Muscle layer of duodenum (tissue), 2 donors: Measurements from ENCODE around the gene EFCAB9.
"Not testable (repeated sequence)": the region's sequence is repeated elsewhere in the genome, so short reads cannot be mapped to it uniquely, and the experiment has no call there.

ENCODE experiments used
- H3K27ac ChIP-seq: one replicate; pipeline ENCODE4 v1.7.0; 2013; ENCODE audit warnings: mild to moderate bottlenecking, low read length
- H3K27me3 ChIP-seq: one replicate; pipeline ENCODE4 v1.7.0; 2013; ENCODE audit warnings: low read depth, mild to moderate bottlenecking, control low read depth, low read length
- H3K36me3 ChIP-seq, 2 donors: one replicate each; pipeline ENCODE4 v1.7.0; 2013; ENCODE audit warnings: low read length in 2 of 2, control low read depth in 1 of 2, mild to moderate bottlenecking in 1 of 2; ENCODE audit not compliant: insufficient read depth in 2 of 2, control insufficient read depth in 1 of 2
- H3K4me1 ChIP-seq, 2 donors: one replicate each; pipeline ENCODE4 v1.7.0; 2013; ENCODE audit warnings: low read length in 2 of 2, mild to moderate bottlenecking in 2 of 2, control low read depth in 1 of 2, moderate library complexity in 1 of 2; ENCODE audit not compliant: insufficient read depth in 2 of 2, control insufficient read depth in 1 of 2
- H3K4me3 ChIP-seq, 2 donors: one replicate each; pipeline ENCODE4 v1.7.0; 2013; ENCODE audit warnings: low read length in 2 of 2, low read depth in 1 of 2, mild to moderate bottlenecking in 1 of 2
- H3K9me3 ChIP-seq, 2 donors: one replicate each; pipeline ENCODE4 v1.7.0; 2013; ENCODE audit warnings: low read length in 2 of 2, control low read depth in 1 of 2, mild to moderate bottlenecking in 1 of 2; ENCODE audit not compliant: control insufficient read depth in 1 of 2
- donor health status: healthy.

Gene EFCAB9

GRCh38 chr5:172189693-172190296 lies 4.2 kb upstream of the EFCAB9 start:
- no peaks in the 10 kb centered on the region for H3K9me3 ChIP-seq

DNA sequence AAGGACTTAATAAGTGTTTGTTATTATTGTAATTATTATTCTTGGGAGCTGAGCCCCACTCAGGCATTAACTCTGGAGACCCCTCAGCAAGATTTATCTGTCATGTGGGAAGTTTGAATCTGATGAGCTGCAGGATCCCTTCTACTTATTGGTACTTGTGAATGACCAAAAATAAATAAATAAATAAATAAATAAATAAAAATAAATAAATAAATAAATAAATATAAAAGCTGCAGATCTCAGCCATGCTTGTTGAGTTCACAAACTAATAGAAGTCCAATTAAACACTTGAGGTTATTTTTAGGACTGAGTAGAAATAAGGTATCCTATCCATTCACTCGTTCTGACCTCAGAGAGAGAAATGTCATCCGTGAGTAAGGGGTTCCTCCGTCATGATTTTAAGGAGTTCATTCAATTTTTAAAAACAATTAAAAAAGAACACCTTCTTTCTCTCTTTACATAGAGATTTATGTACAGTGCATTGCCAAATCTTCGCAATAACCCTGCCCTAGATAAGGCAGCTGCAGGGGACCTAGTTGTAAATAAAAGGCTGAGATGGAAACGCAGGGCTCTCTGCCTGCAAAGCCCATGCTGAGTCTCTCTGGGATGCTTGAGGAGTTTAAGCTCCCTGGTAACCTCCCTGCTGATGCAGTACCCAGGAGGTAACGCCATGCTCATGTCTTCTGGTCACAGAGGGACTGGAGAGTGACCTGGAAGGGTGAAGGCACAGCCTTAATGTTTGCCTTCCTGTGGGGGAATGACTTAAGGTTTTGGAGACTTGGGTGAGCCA lies 1.2 kb downstream of the EFCAB9 start:
- no peaks in the 10 kb centered on the region for H3K9me3 ChIP-seq
- H3K27me3 ChIP-seq, result no peaks in the 10 kb centered on the region
- H3K4me3 ChIP-seq, result no peak overlapping the region
- no peaks in the 10 kb centered on the region for H3K4me1 ChIP-seq
- no peaks in the 10 kb centered on the region for H3K36me3 ChIP-seq
- no peak overlapping the region for H3K27ac ChIP-seq

More at GRCh38 chr5:172189693-172190296, 4.2 kb upstream of the EFCAB9 start:
- H3K27ac ChIP-seq, result no peak overlapping the region
- H3K27me3 ChIP-seq, result no peaks in the 10 kb centered on the region
- peaks cover 5 to 14% of the 10 kb centered on the region in 2 donors for H3K4me1 ChIP-seq
- H3K36me3 ChIP-seq, result no peaks in the 10 kb centered on the region
- no peak overlapping the region for H3K4me3 ChIP-seq

DNA sequence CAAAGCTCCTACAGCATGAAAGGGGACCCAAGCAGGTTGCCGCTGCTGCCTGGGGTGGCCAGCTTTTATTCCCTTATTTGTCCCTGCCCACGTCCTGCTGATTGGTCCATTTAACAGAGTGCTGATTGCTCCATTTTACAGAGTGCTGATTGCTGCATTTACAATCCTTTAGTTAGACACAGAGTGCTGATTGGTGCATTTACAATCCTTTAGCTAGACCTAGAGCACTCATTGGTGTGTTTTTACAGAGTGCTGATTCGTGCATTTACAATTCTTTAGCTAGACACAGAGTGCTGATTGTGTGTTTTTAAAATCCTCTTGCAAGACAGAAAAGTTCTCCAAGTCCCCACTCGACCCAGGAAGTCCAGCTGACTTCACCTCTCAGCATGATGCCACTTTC lies 3.8 kb downstream of the EFCAB9 start:
- H3K4me1 ChIP-seq, H3K4me3 ChIP-seq, H3K36me3 ChIP-seq, H3K9me3 ChIP-seq, H3K27me3 ChIP-seq, H3K27ac ChIP-seq: not testable (repeated sequence)

GRCh38 chr5:172199446-172199845 lies 5.5 kb downstream of the EFCAB9 start:
- no peaks in the 10 kb centered on the region for H3K9me3 ChIP-seq
- no peaks in the 10 kb centered on the region for H3K27me3 ChIP-seq
- H3K4me1 ChIP-seq, result no peaks in the 10 kb centered on the region
- H3K36me3 ChIP-seq, result no peaks in the 10 kb centered on the region
- H3K4me3 ChIP-seq, result no peak overlapping the region
- no peak overlapping the region for H3K27ac ChIP-seq

DNA sequence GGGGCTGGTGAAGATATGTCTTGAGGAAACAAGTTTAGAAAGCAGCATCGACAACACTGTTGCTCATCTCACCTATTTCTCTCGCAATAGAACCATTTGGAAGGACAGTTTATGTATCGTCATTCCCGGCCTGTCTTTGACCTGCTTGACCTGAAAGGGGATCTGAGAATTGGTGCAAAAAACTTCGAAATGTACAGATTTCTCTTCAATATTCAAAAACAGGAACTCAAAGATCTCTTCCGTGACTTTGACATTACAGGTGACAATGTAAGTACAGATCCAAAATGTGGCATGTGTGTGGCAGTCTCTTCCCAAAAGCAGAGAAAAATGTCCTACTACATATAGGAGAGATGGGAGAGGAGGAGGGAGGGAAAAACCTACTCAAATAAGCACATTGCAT lies 6.5 kb downstream of the EFCAB9 start:
- no peaks in the 10 kb centered on the region for H3K9me3 ChIP-seq
- no peaks in the 10 kb centered on the region for H3K36me3 ChIP-seq
- no peak overlapping the region for H3K4me3 ChIP-seq
- H3K4me1 ChIP-seq, result no peaks in the 10 kb centered on the region
- H3K27me3 ChIP-seq, result no peaks in the 10 kb centered on the region
- no peak overlapping the region for H3K27ac ChIP-seq

DNA sequence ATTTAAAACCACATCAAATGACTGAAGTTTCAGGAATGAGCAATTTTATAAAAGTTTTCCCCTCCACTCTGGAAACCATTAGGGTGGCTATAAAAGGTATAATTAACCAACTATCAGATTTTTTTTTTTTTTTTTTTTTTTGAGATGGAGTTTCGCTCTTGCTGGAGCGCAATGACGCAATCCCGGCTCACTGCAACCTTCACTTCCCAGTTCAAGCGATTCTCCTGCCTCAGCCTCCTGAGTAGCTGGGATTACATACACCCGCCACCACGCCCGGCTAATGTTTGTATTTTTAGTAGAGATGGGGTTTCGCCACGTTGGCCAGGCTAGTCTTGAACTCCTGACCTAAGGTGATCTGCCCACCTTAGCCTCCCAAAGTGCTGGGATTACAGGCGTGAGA lies 12.0 kb downstream of the EFCAB9 start:
- H3K36me3 ChIP-seq, H3K4me3 ChIP-seq, H3K4me1 ChIP-seq: not testable (repeated sequence)

GRCh38 chr5:172207511-172207910 lies 13.5 kb downstream of the EFCAB9 start:
- no peaks in the 10 kb centered on the region for H3K27me3 ChIP-seq
- no peak overlapping the region for H3K27ac ChIP-seq
- H3K4me1 ChIP-seq, result no peaks in the 10 kb centered on the region
- H3K4me3 ChIP-seq, result no peak overlapping the region
- H3K36me3 ChIP-seq, result peaks cover 13 to 17% of the 10 kb centered on the region in 2 donors
- no peaks in the 10 kb centered on the region for H3K9me3 ChIP-seq

More for the DNA sequence above, 12.0 kb downstream of the EFCAB9 start:
- H3K27ac ChIP-seq, H3K27me3 ChIP-seq, H3K9me3 ChIP-seq: not testable (repeated sequence)

GRCh38 chr5:172209714-172210113 lies 15.7 kb downstream of the EFCAB9 start:
- peaks cover 13 to 17% of the 10 kb centered on the region in 2 donors for H3K36me3 ChIP-seq
- H3K4me3 ChIP-seq, result no peak overlapping the region
- H3K27ac ChIP-seq, result no peak overlapping the region
- no peaks in the 10 kb centered on the region for H3K4me1 ChIP-seq
- H3K27me3 ChIP-seq, result no peaks in the 10 kb centered on the region
- no peaks in the 10 kb centered on the region for H3K9me3 ChIP-seq

DNA sequence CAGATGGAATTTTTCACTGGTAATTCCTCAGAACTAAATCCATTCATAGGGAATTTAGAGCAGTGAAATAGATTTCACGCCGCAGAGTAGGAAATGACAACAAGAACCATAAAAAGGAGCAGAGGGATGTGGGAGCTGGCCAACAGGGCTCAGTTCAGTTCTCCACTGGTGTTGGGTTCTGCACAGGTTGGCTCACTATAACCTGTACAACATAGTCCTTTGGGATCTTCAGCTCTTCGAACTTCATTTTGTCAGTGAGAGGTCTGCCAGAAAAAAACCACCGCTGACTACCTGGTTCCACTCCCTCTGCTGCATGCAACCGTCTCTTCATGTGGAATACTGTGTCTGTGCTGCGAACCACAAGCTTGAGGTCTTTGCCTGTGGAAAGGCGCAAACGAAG lies 17.7 kb downstream of the EFCAB9 start:
- Histone ChIP-seq H3K4me1 (no peaks in the 10 kb centered on the region), H3K27ac (no peak overlapping the region), H3K4me3 (no peak overlapping the region), H3K9me3 (no peaks in the 10 kb centered on the region), H3K27me3 (no peaks in the 10 kb centered on the region), H3K36me3 (peaks cover 13 to 17% of the 10 kb centered on the region in 2 donors)

DNA sequence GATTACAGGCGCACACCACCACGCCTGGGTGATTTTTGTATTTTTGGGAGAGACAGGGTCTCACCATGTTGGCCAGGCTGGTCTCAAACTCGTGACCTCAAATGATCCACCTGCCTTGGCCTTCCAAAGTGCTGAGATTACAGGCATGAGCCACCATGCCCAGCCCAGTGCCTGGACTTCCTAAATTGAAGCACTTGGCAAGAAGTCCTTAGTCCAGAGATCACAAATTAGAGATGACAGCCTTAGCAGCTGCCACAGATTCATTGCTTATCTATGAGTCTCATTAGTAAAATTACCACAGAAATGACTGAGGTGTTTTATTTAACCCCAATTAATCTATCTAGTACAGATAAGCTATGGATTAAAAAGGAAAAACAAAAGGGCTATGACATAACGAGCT lies 19.2 kb downstream of the EFCAB9 start:
- Histone ChIP-seq H3K27me3 (no peaks in the 10 kb centered on the region), H3K36me3 (peaks cover 13 to 21% of the 10 kb centered on the region in 2 donors), H3K27ac (no peak overlapping the region), H3K9me3 (no peaks in the 10 kb centered on the region), H3K4me3 (no peak overlapping the region), H3K4me1 (no peaks in the 10 kb centered on the region)

GRCh38 chr5:172216345-172216744 lies 22.4 kb downstream of the EFCAB9 start:
- no peaks in the 10 kb centered on the region for H3K27me3 ChIP-seq
- no peaks in the 10 kb centered on the region for H3K4me1 ChIP-seq
- no peak overlapping the region for H3K27ac ChIP-seq
- H3K36me3 ChIP-seq, result peaks cover 7 to 25% of the 10 kb centered on the region in 2 donors
- peaks cover 0 to 5% of the 10 kb centered on the region in 2 donors for H3K9me3 ChIP-seq
- no peak overlapping the region for H3K4me3 ChIP-seq
